AG09309 (cell line): ENCODE results near the gene CEP78.

Experiments used
- DNase-seq: peaks from one replicate; pipeline ENCODE4 v3.0.0-alpha.2; 2010; ENCODE audit warnings: low read depth
- H3K4me3 ChIP-seq: 2 replicates; pipeline ENCODE4 v1.5.1; 2011; ENCODE audit warnings: mild to moderate bottlenecking, low read depth, low read length, moderate library complexity; ENCODE audit not compliant: control insufficient read depth
- CTCF ChIP-seq: IDR thresholded peaks from 2 replicates; pipeline ENCODE4 v1.5.1; 2011; ENCODE audit warnings: mild to moderate bottlenecking, low read depth, low read length, inconsistent platforms; ENCODE audit not compliant: insufficient read depth, control insufficient read depth; ENCODE audit errors: missing control alignments

CEP78 gene

GRCh38 chr9:78245401-78245800 is 9.5 kb downstream of the CEP78 start:
- H3K4me3 ChIP-seq, result no peak overlapping the region

GRCh38 chr9:78248635-78249034 is 12.8 kb downstream of the CEP78 start:
- no peak for TF ChIP-seq CTCF
- no peak for DNase-seq
- H3K4me3 ChIP-seq, result no peak overlapping the region

More at GRCh38 chr9:78245401-78245800, 9.5 kb downstream of the CEP78 start:
- TF ChIP-seq CTCF, result no peak
- no peak for DNase-seq

- no peak for DNase-seq
- no peak overlapping the region for H3K4me3 ChIP-seq
- TF ChIP-seq CTCF, result no peak
These were observed 13.7 kb downstream of the CEP78 start for GRCh38 chr9:78249542-78249941.

- H3K4me3 ChIP-seq, result no peak overlapping the region
- DNase-seq, result no peak
- no peak for TF ChIP-seq CTCF
These were observed 16.7 kb downstream of the CEP78 start for GRCh38 chr9:78252616-78253015.

GRCh38 chr9:78253285-78253684 is 17.4 kb downstream of the CEP78 start:
- no peak overlapping the region for H3K4me3 ChIP-seq
- no peak for TF ChIP-seq CTCF

GRCh38 chr9:78261403-78262001 is 25.6 kb downstream of the CEP78 start:
- TF ChIP-seq CTCF, result peak; percentile 43
- DNase-seq, result no peak
- H3K4me3 ChIP-seq, result no peak overlapping the region

More at GRCh38 chr9:78253285-78253684, 17.4 kb downstream of the CEP78 start:
- DNase-seq, result no peak
